Measurements from ENCODE around the gene TMPRSS2.

Gene TMPRSS2

GRCh38 chr21:41487082-41487481 is 20.9 kb downstream of the TMPRSS2 start:
- no peak overlapping the region for H3K4me3 ChIP-seq (ENCODE audit: low read length)
- H3K9me3 ChIP-seq (ENCODE audit: low read length), result no peaks in the 10 kb centered on the region

GRCh38 chr21:41483973-41484372 is 24.0 kb downstream of the TMPRSS2 start:
- Histone ChIP-seq H3K9me3 (ENCODE audit: low read length) (no peaks in the 10 kb centered on the region), H3K36me3 (ENCODE audit: insufficient read depth, low read length) (no peaks in the 10 kb centered on the region), H3K4me3 (ENCODE audit: low read length) (no peak overlapping the region), H2AFZ (ENCODE audit: low read depth, low read length) (no peak overlapping the region), H3K4me1 (ENCODE audit: insufficient read depth, low read length) (no peaks in the 10 kb centered on the region), H3K27me3 (ENCODE audit: insufficient read depth, low read length) (peaks cover 2% of the 10 kb centered on the region)

More at GRCh38 chr21:41487082-41487481, 20.9 kb downstream of the TMPRSS2 start:
- H3K4me1 ChIP-seq (ENCODE audit: insufficient read depth, low read length), result no peaks in the 10 kb centered on the region
- no peaks in the 10 kb centered on the region for H3K36me3 ChIP-seq (ENCODE audit: insufficient read depth, low read length)
- H3K27me3 ChIP-seq (ENCODE audit: insufficient read depth, low read length), result no peaks in the 10 kb centered on the region
- no peak overlapping the region for H2AFZ ChIP-seq (ENCODE audit: low read depth, low read length)

GRCh38 chr21:41483415-41483814 is 24.5 kb downstream of the TMPRSS2 start:
- Histone ChIP-seq H3K9me3 (ENCODE audit: low read length) (no peaks in the 10 kb centered on the region), H3K4me1 (ENCODE audit: insufficient read depth, low read length) (no peaks in the 10 kb centered on the region), H2AFZ (ENCODE audit: low read depth, low read length) (no peak overlapping the region), H3K27me3 (ENCODE audit: insufficient read depth, low read length) (peaks cover 2% of the 10 kb centered on the region), H3K4me3 (ENCODE audit: low read length) (no peak overlapping the region), H3K36me3 (ENCODE audit: insufficient read depth, low read length) (no peaks in the 10 kb centered on the region)

GRCh38 chr21:41482980-41483379 is 25.0 kb downstream of the TMPRSS2 start:
- Histone ChIP-seq H3K4me3 (ENCODE audit: low read length) (no peak overlapping the region), H3K36me3 (ENCODE audit: insufficient read depth, low read length) (no peaks in the 10 kb centered on the region), H3K4me1 (ENCODE audit: insufficient read depth, low read length) (no peaks in the 10 kb centered on the region)

GRCh38 chr21:41482301-41482700 is 25.7 kb downstream of the TMPRSS2 start:
- Histone ChIP-seq H3K9me3 (ENCODE audit: low read length) (no peaks in the 10 kb centered on the region), H2AFZ (ENCODE audit: low read depth, low read length) (no peak overlapping the region), H3K36me3 (ENCODE audit: insufficient read depth, low read length) (no peaks in the 10 kb centered on the region), H3K4me3 (ENCODE audit: low read length) (no peak overlapping the region), H3K4me1 (ENCODE audit: insufficient read depth, low read length) (no peaks in the 10 kb centered on the region), H3K27me3 (ENCODE audit: insufficient read depth, low read length) (peaks cover 2% of the 10 kb centered on the region)

More at GRCh38 chr21:41482980-41483379, 25.0 kb downstream of the TMPRSS2 start:
- Histone ChIP-seq H2AFZ (ENCODE audit: low read depth, low read length) (no peak overlapping the region), H3K27me3 (ENCODE audit: insufficient read depth, low read length) (peaks cover 2% of the 10 kb centered on the region), H3K9me3 (ENCODE audit: low read length) (no peaks in the 10 kb centered on the region)

- H3K4me1 ChIP-seq (ENCODE audit: insufficient read depth, low read length), result no peaks in the 10 kb centered on the region
- H3K9me3 ChIP-seq (ENCODE audit: low read length), result no peaks in the 10 kb centered on the region
- H3K27me3 ChIP-seq (ENCODE audit: insufficient read depth, low read length), result peaks cover 2% of the 10 kb centered on the region
- no peaks in the 10 kb centered on the region for H3K36me3 ChIP-seq (ENCODE audit: insufficient read depth, low read length)
- H2AFZ ChIP-seq (ENCODE audit: low read depth, low read length), result no peak overlapping the region
- H3K4me3 ChIP-seq (ENCODE audit: low read length), result no peak overlapping the region
Measured at GRCh38 chr21:41481191-41481590, 26.8 kb downstream of the TMPRSS2 start.

- H3K4me1 ChIP-seq (ENCODE audit: insufficient read depth, low read length), result no peaks in the 10 kb centered on the region
- no peaks in the 10 kb centered on the region for H3K36me3 ChIP-seq (ENCODE audit: insufficient read depth, low read length)
- H3K4me3 ChIP-seq (ENCODE audit: low read length), result no peak overlapping the region
- H2AFZ ChIP-seq (ENCODE audit: low read depth, low read length), result no peak overlapping the region
- H3K9me3 ChIP-seq (ENCODE audit: low read length), result no peaks in the 10 kb centered on the region
- peaks cover 2% of the 10 kb centered on the region for H3K27me3 ChIP-seq (ENCODE audit: insufficient read depth, low read length)
Measured at GRCh38 chr21:41480086-41480690, 27.8 kb downstream of the TMPRSS2 start.

- peaks cover 2% of the 10 kb centered on the region for H3K27me3 ChIP-seq (ENCODE audit: insufficient read depth, low read length)
- no peaks in the 10 kb centered on the region for H3K9me3 ChIP-seq (ENCODE audit: low read length)
- no peaks in the 10 kb centered on the region for H3K4me1 ChIP-seq (ENCODE audit: insufficient read depth, low read length)
- H3K4me3 ChIP-seq (ENCODE audit: low read length), result no peak overlapping the region
- no peaks in the 10 kb centered on the region for H3K36me3 ChIP-seq (ENCODE audit: insufficient read depth, low read length)
- H2AFZ ChIP-seq (ENCODE audit: low read depth, low read length), result no peak overlapping the region
Measured at GRCh38 chr21:41479686-41480085, 28.3 kb downstream of the TMPRSS2 start.

GRCh38 chr21:41478319-41479177 is 29.4 kb downstream of the TMPRSS2 start:
- H2AFZ ChIP-seq (ENCODE audit: low read depth, low read length), result no peak overlapping the region
- peaks cover 2% of the 10 kb centered on the region for H3K27me3 ChIP-seq (ENCODE audit: insufficient read depth, low read length)
- no peaks in the 10 kb centered on the region for H3K9me3 ChIP-seq (ENCODE audit: low read length)
- no peak overlapping the region for H3K4me3 ChIP-seq (ENCODE audit: low read length)
- no peaks in the 10 kb centered on the region for H3K36me3 ChIP-seq (ENCODE audit: insufficient read depth, low read length)
- H3K4me1 ChIP-seq (ENCODE audit: insufficient read depth, low read length), result no peaks in the 10 kb centered on the region

- no peaks in the 10 kb centered on the region for H3K4me1 ChIP-seq (ENCODE audit: insufficient read depth, low read length)
- peaks cover 2% of the 10 kb centered on the region for H3K27me3 ChIP-seq (ENCODE audit: insufficient read depth, low read length)
- no peak overlapping the region for H3K4me3 ChIP-seq (ENCODE audit: low read length)
Measured at GRCh38 chr21:41477641-41478318, 30.2 kb downstream of the TMPRSS2 start.

GRCh38 chr21:41475714-41476420 is 32.1 kb downstream of the TMPRSS2 start:
- Histone ChIP-seq H3K9me3 (ENCODE audit: low read length) (no peaks in the 10 kb centered on the region), H3K36me3 (ENCODE audit: insufficient read depth, low read length) (no peaks in the 10 kb centered on the region), H2AFZ (ENCODE audit: low read depth, low read length) (no peak overlapping the region), H3K4me3 (ENCODE audit: low read length) (no peak overlapping the region), H3K27me3 (ENCODE audit: insufficient read depth, low read length) (peaks cover 2% of the 10 kb centered on the region), H3K4me1 (ENCODE audit: insufficient read depth, low read length) (no peaks in the 10 kb centered on the region)

More at GRCh38 chr21:41477641-41478318, 30.2 kb downstream of the TMPRSS2 start:
- H2AFZ ChIP-seq (ENCODE audit: low read depth, low read length), result no peak overlapping the region
- no peaks in the 10 kb centered on the region for H3K36me3 ChIP-seq (ENCODE audit: insufficient read depth, low read length)
- no peaks in the 10 kb centered on the region for H3K9me3 ChIP-seq (ENCODE audit: low read length)

- Histone ChIP-seq H3K4me1 (ENCODE audit: insufficient read depth, low read length) (no peaks in the 10 kb centered on the region), H2AFZ (ENCODE audit: low read depth, low read length) (no peak overlapping the region), H3K27me3 (ENCODE audit: insufficient read depth, low read length) (no peaks in the 10 kb centered on the region), H3K9me3 (ENCODE audit: low read length) (no peaks in the 10 kb centered on the region), H3K36me3 (ENCODE audit: insufficient read depth, low read length) (no peaks in the 10 kb centered on the region), H3K4me3 (ENCODE audit: low read length) (no peak overlapping the region)
Measured at GRCh38 chr21:41472753-41473548, 35.0 kb downstream of the TMPRSS2 start.
